ENCODE data around the gene ZNF454.

Gene ZNF454

DNA sequence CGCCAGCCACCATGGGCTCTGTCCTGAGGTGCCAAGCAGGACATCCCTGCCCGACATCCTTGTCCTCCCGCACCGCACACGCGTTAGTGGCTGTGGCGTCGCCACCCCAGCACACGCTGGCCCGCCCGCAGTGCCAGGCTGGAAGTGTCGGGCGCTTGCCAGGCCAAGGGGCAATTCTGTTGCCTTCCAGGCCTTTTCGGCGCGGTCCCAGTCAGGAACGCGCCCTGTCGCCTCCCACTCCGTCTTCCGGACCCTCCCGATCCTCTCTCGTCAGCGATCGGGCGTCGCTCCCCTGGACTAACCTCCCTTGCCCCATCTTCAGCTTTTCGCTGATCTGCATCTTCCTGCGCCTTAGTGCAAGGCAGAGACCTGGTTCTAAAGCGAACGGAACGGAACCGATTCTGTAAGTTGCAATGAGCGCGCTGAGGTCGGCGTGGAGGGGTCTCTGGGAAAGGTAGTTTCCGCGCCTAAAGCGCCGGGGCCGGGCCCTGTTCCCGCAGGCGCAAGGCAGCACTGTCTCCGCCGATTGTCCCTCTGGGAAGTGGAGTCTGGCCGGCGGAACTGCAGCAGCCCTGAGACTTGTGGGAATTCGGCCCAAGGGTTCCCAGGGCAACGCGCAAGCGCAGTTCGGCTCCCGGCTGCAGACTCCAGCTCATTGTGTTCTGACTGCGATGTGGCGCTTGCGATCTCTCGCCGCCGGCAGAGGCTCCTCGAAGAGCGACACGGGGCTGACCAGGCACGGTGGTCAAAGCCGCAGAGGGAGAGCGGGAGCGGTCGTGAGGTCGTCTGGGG is at the start of gene ZNF454:
ZNF454 (plus strand) TSS at position 630 of the 792 bp plus-strand sequence. CDS start 1,594 bp downstream, outside the sequence.
- peak; percentile 87 for DNase-seq

DNA sequence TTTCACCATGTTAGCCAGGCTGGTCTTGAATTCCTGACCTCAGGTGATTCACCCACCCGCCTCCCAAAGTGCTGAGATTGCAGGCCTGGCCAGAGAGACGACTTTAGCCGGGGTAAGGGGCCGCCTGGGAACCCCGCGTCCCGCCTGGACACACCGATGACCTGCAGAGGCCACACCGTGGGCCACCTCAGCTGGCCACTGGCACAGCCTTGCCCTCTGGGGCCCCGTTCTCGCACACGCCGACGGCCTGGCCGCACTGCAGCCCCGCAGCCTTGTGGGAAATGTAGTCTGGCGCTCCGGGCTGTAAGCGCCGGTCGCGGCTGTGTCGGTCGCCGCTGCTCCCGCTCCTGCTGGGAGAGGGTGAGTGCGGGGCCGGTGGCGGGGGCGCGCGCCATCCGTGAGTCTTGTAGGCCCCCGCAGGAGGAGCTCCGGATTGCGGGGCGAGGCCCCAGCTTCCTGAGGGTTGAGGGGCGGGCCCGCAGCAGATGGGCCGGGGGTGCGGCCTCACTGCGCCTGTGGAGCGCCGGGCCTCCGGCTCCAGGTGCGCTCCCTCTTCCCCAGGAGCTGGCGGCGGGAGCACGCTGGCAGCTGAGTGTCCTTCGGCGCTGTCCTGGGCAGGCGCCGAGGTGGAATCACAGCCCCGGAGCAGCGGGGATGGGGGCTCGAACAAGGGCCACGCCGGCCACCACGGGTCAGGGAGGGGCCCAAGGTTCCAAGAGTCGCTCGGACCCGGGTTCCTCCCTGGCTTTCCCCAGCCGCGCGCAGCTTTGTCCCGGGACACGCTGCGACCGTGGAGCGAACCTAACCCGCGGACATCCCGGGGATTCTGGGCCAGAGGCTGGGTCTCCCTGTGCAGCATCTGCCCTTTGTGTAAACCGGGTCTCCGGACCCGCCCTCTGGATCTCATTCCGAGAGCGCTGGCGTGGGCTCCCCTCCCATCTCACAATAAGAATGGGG is 45.1 kb upstream of the ZNF454 start, which contains the start of gene ZFP2:
ZFP2 (plus strand) TSS at position 299 of the 957 bp plus-strand sequence. CDS start 35,401 bp downstream, outside the sequence.
- peak; percentile 17 for DNase-seq

DNA sequence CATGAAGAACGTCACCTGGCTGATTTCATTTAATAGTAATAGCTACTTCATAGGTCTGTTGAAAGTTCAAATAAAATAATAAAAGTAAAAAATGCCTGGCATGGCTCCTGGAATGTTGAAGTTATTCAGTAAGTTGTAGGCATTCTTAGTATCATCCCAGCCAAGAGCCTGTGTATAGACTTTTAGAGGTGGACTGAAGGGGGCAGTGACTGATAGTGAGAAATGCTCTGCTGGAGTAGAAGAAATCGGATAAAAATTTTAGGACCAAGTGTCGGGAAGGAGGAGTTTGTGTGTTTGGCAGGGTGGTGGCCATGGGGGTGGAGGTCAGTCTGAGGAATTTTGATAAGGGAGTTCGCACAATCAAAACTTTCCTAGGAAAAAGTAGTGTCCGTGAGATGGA is 41.7 kb upstream of the ZNF454 start:
- no peak for DNase-seq

DNA sequence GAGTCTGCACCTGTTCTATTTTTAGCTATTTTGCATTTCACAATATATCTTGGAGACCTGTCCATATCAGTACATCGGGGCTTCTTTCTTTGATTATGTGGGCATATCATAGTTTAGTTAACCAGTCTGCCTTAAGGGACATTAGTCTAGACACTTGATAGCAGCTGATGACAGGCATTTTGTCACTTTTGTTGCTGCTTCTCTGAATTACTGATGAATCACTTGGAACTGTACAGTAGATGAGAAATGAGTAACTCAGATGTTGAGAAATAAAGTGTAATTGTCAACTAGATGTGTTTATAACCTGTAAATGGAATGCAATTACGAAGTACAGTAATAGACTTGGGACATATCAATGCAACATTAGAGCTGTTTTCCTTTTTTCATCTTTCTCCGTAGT is 38.1 kb upstream of the ZNF454 start:
- no peak for DNase-seq

DNA sequence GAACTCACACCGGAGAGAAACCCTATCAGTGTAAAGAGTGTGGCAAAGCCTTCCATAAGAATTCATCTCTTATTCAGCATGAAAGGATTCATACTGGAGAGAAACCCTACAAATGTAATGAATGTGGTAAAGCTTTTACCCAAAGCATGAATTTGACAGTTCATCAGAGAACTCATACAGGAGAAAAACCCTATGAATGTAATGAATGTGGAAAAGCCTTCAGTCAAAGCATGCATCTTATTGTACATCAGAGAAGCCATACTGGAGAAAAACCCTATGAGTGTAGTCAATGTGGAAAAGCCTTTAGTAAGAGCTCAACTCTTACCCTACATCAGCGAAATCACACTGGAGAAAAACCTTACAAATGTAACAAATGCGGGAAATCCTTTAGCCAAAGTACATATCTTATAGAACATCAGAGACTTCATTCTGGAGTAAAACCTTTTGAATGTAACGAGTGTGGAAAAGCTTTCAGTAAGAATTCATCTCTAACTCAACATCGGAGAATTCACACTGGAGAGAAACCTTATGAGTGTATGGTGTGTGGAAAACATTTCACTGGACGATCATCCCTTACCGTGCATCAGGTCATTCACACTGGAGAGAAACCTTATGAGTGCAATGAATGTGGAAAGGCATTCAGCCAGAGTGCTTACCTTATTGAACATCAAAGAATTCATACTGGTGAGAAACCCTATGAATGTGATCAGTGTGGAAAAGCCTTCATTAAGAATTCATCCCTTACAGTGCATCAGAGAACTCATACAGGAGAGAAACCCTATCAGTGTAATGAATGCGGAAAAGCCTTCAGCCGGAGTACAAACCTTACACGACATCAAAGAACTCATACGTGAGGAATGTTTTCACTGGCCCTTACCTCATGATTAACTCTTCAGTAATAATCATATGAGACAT is 8.9 kb upstream of the ZNF454 start:
- no peak for DNase-seq

DNA sequence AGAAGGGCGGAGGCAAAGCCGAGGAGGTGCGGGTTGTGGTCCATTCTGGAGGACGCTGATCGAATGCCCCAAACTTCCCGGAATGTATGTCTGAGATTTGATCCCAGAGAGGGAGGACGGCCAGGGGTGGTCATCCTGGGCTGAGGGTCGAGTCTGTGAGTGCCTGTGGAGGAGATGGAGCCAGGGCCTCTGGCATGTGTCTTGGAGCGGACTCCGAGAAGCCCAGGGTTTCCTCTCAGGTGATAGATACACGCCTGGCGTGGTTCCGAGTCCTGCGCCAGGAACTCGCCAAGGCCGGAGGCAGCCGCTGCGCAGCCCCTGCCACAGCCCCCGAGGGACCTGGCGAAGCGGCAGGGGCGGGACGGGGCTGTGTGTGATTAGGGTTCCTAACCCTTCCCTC is 363 bp downstream of the ZNF454 start:
- no peak for DNase-seq

DNA sequence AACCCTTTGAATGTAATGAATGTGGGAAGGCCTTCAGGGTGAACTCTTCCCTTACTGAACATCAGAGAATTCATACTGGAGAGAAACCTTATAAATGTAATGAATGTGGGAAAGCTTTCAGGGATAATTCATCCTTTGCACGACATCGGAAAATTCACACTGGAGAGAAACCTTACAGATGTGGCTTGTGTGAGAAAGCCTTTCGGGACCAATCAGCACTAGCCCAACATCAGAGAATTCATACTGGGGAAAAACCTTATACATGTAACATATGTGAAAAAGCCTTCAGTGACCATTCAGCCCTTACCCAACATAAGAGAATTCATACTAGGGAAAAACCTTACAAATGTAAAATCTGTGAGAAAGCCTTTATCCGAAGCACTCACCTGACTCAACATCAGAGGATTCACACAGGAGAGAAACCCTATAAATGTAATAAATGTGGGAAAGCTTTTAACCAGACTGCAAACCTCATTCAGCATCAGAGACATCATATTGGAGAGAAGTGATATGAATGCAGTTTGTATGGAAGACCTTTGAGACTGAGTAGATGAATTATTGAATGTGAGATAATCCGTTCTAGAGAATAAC is 24.6 kb downstream of the ZNF454 start:
- DNase-seq, result no peak

DNA sequence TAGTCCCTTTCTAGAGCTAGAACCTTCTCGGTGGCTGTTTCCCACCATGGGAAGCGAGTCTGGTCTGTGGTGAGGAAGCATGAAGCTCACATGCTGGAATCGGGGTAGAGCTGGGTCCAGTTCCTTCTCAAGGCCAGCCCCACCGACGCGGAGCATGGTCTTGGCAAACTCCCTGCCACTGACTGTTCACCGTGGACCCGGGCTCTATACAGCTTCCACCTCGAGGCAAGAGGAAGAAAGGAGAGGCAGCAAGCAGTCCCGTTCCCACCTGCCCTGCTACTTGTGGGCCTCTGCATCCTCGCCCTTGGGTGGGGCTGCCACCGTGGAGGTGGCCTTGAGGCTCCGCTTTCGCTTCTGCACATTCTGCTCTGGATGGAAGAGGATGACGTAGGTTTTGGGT is 40.4 kb downstream of the ZNF454 start:
- no peak for DNase-seq

DNA sequence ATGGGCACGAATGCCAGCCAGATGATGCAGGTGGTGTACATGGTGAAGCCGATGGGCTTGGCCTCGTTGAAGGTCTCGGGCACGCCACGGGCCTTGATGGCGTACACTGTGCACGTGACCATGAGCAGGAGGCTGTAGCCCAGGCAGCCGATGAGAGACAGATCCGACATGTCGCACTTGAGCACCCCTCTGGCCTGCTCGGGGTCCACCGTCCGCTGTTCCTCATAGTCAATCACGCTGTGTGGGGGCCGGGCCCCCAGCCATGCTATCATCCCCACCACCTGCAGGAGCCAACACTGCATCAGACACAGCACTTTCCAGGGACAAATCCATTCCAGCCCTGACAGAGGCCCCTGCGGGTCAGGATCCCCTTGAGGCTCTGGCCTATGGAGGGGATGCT is 41.9 kb downstream of the ZNF454 start:
- no peak for DNase-seq

DNA sequence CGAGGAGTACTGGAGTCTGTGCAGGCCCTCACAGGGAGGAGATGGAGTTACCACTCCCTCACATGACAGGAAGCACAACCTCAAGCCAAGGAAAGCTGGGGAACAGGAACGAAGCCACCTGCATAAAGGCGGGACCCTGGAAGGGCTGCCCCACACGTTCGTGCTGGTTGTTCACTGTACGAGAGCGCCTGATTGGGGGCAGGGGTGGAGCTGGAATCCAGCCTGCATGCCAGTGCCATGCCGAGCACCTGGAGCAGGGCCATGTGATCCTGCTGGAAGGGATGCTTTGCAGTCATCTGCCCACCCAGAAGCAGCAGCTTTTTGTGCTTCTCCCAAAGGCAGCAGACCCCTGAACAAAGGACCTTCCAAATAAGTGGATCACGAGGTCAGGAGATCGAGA is 42.7 kb downstream of the ZNF454 start:
- DNase-seq, result no peak

DNA sequence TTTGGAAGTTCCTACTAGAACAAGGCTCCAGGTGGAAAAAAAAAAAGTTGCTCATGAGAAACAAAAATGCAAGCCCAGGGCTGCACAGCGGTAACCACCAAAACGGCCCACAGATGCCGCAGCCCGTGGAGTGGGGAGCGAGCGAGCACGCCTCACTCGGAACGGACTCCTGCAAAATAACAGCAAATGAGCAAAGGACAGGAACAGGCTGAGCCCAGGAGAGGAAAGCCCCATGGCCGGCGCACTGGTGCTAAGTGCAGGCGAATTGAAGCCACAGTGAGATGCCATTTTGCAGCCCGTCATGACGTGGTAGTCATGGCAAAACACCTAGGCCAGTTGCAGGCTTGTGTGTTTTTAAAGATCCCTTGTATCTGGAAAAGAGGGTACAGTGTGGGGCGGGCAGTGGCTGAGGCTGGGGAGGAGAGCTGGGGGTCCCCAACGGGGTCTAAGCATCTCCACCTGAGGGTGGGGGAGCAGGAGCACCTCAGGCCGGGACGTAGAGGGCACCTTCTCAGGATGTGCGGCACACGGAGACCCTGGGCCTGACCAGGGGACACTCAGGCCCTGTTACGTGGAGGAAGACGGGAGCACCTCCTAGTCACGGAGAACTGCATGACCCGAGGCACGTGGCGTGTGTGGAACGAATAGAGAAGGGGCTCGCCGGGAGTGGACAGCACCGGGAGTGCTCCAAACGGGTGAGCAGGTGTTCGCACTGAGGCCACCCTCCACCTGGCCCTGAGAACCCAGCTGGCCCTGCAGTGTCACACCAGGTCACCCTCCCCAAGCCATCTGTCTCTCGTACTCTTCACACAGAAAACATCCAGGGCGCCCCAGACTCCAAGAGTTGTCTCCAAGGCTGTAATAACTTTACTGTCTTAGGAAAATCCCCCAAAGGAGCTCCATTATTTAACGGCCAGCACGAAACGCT is 43.4 kb downstream of the ZNF454 start:
- DNase-seq, result no peak

DNA sequence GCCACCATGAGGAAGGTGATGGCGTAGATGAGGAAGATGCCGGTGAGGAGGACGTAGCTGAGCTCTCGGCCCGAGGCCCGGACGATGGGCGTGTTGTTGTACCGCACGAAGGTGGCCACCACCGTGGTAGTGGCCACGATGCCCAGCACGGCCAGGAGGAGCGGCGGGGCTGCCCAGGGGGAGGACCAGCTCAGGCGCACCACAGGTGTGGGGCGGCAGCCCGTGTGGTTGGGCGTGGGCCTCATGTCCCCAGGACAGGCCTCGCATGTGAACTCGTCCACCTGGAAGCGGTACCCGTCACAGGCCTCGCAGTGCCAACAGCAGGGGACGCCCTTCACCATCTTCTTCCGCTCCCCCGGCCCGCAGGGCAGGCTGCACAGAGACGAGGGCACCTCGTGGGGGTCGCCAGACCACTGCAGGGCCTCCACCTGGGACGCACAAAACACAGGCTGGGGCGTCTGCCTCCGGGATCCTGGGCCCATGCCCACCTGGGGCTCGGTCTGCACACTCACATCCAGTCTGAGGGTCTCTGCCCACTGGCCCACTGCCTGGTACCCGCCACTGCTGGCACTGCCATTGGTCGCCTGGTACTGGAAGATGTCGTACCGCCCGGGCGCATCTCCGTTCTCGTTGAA is 45.4 kb downstream of the ZNF454 start:
- no peak for DNase-seq

DNA sequence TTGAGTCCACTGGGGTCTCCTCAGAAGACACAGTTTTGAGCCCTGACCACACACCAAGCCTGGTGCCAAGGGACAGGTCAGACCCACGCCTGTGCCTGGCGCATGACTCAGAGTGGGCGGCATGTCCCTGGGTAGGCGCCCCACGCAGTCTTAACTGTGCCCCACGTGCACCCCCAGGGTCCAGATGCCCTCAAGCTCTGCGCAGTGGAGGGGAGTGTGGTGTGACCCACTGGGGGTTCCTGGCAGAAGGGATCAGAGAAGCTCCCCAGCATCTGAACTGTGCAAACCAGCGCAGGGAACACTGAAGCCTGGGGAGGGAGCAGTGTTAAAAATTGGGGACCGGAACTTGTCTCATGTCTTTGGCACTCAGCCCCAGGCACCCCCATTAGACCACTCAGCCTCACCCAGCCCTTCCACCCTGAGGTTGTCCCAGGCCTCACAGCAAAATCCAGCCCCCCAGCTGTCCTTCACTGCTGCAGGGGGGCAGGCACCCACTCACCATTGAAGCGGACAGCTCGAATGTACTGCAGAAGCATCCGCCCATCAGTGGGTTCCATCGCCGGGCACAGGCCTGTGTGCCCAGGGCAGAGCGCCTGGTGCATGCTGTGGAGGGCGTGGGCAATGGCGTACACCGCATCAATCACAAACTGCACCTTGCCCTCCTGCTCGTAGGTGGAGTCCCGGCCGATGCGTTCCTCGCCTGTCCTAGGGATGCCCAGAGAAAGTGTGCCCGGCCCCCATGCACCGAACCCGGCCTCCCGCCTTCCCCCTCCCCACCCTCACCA is 47.6 kb downstream of the ZNF454 start:
- DNase-seq, result no peak

DNA sequence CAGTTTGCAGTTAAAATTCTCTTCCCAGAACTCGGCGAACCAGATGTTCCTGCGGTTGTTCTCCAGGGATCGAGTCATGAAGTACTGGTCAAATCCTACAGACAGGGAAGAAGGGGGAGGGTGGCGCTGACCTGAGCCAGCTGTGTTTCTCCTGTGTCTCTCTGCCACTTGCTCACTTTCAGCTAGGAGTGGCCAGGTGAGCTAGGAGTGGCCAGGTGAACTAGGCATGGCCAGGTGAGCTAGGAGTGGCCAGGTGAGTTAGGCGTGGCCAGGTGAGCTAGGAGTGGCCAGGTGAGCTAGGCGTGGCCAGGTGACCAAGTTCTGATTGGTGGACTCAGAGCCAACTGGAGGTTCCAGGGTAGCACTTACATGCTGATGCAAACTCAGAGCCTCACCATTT is 48.3 kb downstream of the ZNF454 start:
- no peak for DNase-seq

DNA sequence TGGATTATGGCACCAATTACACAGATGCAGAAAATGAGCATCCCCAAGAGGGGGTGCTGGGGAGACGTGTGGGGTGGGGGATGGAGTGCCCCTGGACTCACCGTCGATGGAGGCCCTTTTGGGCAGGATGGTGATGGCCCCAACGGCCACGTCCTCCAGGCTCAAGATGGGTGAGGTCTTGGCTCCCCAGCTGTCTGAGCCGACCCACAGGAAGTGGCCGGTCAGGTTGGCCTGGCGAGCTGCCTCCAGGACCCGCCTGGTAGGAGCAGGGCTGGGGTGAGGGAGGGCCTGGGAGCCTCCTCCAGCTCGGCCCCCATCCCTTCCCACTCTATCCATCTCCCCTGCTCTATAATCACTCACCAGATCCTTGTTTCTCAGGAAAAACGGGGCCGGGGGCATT is 49.5 kb downstream of the ZNF454 start:
- DNase-seq, result no peak

DNA sequence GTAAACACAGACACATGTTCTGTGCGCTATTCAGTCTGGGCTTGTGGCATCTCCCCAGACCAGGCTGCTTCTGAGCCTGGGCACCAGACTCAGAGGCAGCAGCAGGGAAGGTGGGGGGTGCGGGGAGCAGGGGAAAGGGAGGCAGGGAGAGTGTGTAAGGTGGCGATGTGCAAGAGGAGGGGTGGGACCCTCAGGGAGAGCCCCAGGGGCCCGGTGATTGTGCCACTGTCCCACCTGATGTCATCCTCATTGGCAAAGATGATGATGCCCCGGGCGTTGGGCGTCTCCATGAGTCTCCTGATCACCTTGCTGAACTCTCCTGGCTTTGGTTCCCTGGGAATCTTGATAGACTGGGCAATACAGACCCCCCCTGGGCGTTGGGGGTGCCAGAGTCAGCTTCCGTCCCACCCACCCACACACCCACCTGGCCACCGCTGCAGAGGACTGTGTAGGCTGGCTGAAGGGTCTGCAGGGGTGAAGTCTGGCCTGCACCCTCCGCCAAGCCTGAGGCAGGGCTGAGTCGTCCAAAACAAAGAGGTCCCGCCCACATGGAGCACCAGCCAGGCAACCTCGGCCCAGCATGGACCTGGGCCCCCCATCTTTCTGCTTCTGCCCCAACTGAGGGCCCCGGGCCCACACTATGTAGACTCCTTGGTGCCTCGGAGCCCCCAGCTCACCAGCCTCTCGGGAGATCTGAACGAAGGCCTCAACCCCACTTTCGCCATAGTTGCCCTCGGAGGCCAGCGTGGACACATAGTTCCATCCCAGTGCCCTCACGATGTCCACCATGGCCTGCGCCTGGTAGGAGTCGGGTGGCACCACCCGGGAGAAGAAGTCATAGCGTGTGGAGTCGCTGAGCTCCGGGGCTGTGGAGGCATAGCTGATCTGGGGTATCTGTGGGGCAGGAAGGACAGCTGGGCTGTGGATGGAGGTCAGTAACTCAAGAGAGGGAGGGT is 50.5 kb downstream of the ZNF454 start:
- no peak for DNase-seq

DNA sequence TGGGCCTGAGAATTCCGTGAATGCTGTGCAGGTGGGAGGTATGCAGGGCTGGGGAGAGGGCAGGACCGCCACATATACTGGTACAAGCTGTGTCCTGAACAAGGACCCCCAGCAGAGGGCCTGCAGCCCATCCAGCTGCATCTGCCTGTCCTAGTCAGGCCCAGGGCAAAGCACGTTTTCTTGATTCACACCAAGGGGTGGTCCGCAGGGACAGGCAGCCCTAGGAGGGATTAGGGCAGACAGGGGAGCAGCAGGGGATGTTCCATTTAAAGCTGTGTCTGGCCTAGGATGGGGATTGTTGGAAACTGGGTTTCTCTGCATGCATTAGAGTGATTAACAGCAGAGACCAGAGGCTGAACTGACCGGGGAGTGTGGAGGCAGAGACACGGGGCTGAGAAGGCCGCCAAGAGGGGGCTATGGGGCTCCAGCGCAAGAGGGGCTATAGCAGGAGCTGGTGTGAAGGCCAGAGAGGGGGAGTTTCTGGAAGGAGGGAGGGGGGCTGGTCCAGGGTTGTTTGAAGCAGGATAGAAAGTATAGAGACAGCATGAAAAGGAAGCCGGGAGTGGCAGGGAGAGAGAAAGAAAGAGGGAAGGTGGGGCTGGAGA is 51.4 kb downstream of the ZNF454 start:
- DNase-seq, result no peak

DNA sequence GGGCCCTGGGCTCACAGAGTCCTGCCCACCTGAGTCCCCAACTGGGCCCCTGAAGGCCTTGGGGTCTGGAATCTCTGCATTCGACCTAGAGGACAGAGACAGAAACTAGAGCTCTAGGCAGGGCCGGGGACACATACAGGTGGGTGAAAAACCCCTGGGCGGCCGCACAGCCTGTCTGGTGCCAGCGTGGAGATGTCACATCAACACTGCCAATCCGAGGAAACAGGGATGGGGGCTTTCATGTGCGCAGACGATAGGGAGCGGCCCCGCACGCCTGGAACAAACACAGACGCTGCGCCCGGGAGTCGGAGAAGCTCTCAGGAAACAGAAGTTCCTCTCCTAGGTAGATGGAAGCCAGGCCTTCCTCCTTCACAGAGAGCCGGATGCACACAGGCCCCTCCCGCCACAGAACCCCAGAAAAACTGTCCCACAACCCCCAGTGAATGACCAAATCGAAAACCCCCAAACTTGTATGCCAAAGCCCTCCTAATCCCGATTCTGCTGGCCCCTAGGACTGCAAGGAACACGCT is 52.3 kb downstream of the ZNF454 start:
- no peak for DNase-seq

Measured in NCI-H2227 treated with DMSO at 0.1 percent for 48 hours (cell line).